Keratinocyte (primary cell): ENCODE data around the gene FNDC3B. TPM values are rescaled to one million over a fixed set of nuclear protein-coding genes. Genes with fewer than 3 reads are reported as not detected.

ENCODE experiments used
- DNase-seq: peaks from one replicate; pipeline ENCODE4 v3.0.0-alpha.2; 2011; ENCODE audit warnings: low read depth, missing footprints, low spot score
- FAIRE-seq: peaks from 2 replicates; lab custom pipeline; 2011; peaks lifted over from hg19 to GRCh38; lab: Jason Lieb, UNC
- H2AFZ ChIP-seq: 2 replicates; pipeline ENCODE4 v1.6.0; 2012; ENCODE audit warnings: low read length, control low read depth, inconsistent platforms; ENCODE audit not compliant: control insufficient read depth
- H3K27ac ChIP-seq: 2 replicates; pipeline ENCODE4 v1.5.1; 2011; ENCODE audit warnings: low read length; ENCODE audit not compliant: control insufficient read depth, insufficient read depth
- H3K27me3 ChIP-seq: 3 replicates; pipeline ENCODE4 v1.6.0; 2011; ENCODE audit warnings: low read length; ENCODE audit not compliant: control insufficient read depth, insufficient read depth; ENCODE audit errors: extremely low read depth
- H3K36me3 ChIP-seq, 2 experiments: 2 replicates in 1 of 2; 3 replicates in 1 of 2; pipeline ENCODE4 v1.5.1; 2011; ENCODE audit warnings: low read length in 2 of 2, mild to moderate bottlenecking in 1 of 2; ENCODE audit not compliant: control insufficient read depth in 2 of 2, insufficient read depth in 2 of 2; ENCODE audit errors: extremely low read depth in 1 of 2
- H3K4me1 ChIP-seq: 3 replicates; pipeline ENCODE4 v1.5.1; 2011; ENCODE audit warnings: low read length; ENCODE audit not compliant: control insufficient read depth, insufficient read depth; ENCODE audit errors: extremely low read depth
- H3K4me2 ChIP-seq: 3 replicates; pipeline ENCODE4 v1.6.0; 2011; ENCODE audit warnings: low read depth, low read length; ENCODE audit not compliant: control insufficient read depth, insufficient read depth; ENCODE audit errors: extremely low read depth
- H3K4me3 ChIP-seq, 3 experiments: fragments of 200-600 bp in 1 of 3; sonication (generic) in 1 of 3; 2 replicates in 2 of 3; 3 replicates in 1 of 3; pipeline ENCODE4 v1.5.1; 2011 to 2016; ENCODE audit warnings: low read length in 3 of 3, mild to moderate bottlenecking in 3 of 3, control low read depth in 2 of 3, inconsistent platforms in 1 of 3, low read depth in 1 of 3, mixed read lengths in 1 of 3, mixed run types in 1 of 3, moderate library complexity in 1 of 3; ENCODE audit not compliant: control insufficient read depth in 2 of 3, insufficient read depth in 2 of 3; ENCODE audit errors: extremely low read depth in 1 of 3
- H3K79me2 ChIP-seq: 2 replicates; pipeline ENCODE4 v1.6.0; 2012; ENCODE audit warnings: low read length; ENCODE audit not compliant: control insufficient read depth, insufficient read depth
- H3K9ac ChIP-seq: 3 replicates; pipeline ENCODE4 v1.6.0; 2011; ENCODE audit warnings: low read length; ENCODE audit not compliant: control insufficient read depth, insufficient read depth; ENCODE audit errors: extremely low read depth
- H3K9me1 ChIP-seq: 3 replicates; pipeline ENCODE4 v1.6.0; 2011; ENCODE audit warnings: low read length; ENCODE audit not compliant: control insufficient read depth, insufficient read depth; ENCODE audit errors: extremely low read depth
- H3K9me3 ChIP-seq: 2 replicates; pipeline ENCODE4 v1.5.1; 2012; ENCODE audit warnings: low read depth, low read length; ENCODE audit not compliant: control insufficient read depth
- H4K20me1 ChIP-seq: 3 replicates; pipeline ENCODE4 v1.6.0; 2011; ENCODE audit warnings: low read length; ENCODE audit not compliant: control insufficient read depth, insufficient read depth; ENCODE audit errors: extremely low read depth
- EZH2 ChIP-seq: IDR thresholded peaks from one replicate; pipeline ENCODE4 v1.6.1; 2012; ENCODE audit warnings: inconsistent platforms, mild to moderate bottlenecking, low read length, moderate library complexity
- dilution Hi-C: fragments of 300-500 bp; cut with MboI; formaldehyde crosslinking; loops from one replicate; pipeline ENCODE4 v1.7.0; 2020; ENCODE audit warnings: low sequenced_read_pairs; ENCODE audit not compliant: extremely low pct_ligation_motif_present
- polyA plus RNA-seq, 5 experiments: library from polyadenylated mRNA; depleted of rRNA in 3 of 5; stranded (reverse) in 3 of 5; stranded (forward) in 1 of 5; unstranded in 1 of 5; fragments of >200 nt; gene quantifications; 1 replicate in 1 of 5; 2 replicates in 3 of 5; 3 replicates in 1 of 5; pipeline versions ENCODE4 v1.2.1 to v1.2.3, GENCODE V29; 2011 to 2012; ENCODE audit warnings: missing spikeins in 2 of 5, low read depth in 1 of 5, low replicate concordance in 1 of 5
- TF ChIP-seq, protein P1 (sequence below), 3 experiments: IDR thresholded peaks in 1 of 3; conservative IDR thresholded peaks in 1 of 3; optimal IDR thresholded peaks in 1 of 3; 2 replicates in 2 of 3; 3 replicates in 1 of 3; pipeline versions ENCODE3 to v1.5.1; 2011; ENCODE audit warnings: low read length in 3 of 3, mild to moderate bottlenecking in 3 of 3, moderate library complexity in 2 of 3, control low read depth in 1 of 3, inconsistent platforms in 1 of 3; ENCODE audit not compliant: insufficient read depth in 2 of 3; ENCODE audit errors: extremely low read depth in 1 of 3

Gene FNDC3B
- polyA plus RNA-seq, 1 donor (not counting 4 experiments of a cell fraction or from before 2014, with no cell fraction given): 31.4 TPM

DNA sequence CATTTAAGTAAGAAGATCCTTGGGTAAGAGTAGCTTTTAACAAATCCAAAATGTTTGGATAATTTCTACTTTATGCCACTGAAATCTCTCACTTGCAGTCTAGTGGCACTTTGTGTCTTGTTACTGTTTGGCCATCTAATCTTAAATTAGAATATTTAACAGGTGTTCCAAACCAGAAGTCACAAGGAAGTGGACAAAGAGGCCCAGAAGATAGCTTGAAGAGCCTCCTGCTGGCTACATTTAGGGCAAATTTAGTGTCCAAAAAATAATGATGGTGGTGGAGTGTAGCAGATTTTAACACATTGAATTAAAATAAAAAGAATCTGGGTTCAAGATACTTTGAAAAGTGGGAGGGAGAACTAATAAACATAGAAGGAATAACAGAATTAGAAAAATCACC, 236.7 kb downstream of the FNDC3B start:
- Histone ChIP-seq H3K4me1 (peaks cover 8% of the 10 kb centered on the region), H2AFZ (no peak overlapping the region), H3K27ac (no peak overlapping the region), H3K9me1 (no peaks in the 10 kb centered on the region), H3K36me3 (peaks cover 2 to 4% of the 10 kb centered on the region in 2 experiments), H3K27me3 (no peaks in the 10 kb centered on the region), H4K20me1 (no peaks in the 10 kb centered on the region), H3K9ac (no peak overlapping the region), H3K9me3 (no peaks in the 10 kb centered on the region), H3K4me3 (no peak overlapping the region), H3K79me2 (peaks cover 2% of the 10 kb centered on the region), H3K4me2 (no peak overlapping the region)
- TF ChIP-seq, protein P1, sequence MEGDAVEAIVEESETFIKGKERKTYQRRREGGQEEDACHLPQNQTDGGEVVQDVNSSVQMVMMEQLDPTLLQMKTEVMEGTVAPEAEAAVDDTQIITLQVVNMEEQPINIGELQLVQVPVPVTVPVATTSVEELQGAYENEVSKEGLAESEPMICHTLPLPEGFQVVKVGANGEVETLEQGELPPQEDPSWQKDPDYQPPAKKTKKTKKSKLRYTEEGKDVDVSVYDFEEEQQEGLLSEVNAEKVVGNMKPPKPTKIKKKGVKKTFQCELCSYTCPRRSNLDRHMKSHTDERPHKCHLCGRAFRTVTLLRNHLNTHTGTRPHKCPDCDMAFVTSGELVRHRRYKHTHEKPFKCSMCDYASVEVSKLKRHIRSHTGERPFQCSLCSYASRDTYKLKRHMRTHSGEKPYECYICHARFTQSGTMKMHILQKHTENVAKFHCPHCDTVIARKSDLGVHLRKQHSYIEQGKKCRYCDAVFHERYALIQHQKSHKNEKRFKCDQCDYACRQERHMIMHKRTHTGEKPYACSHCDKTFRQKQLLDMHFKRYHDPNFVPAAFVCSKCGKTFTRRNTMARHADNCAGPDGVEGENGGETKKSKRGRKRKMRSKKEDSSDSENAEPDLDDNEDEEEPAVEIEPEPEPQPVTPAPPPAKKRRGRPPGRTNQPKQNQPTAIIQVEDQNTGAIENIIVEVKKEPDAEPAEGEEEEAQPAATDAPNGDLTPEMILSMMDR (optimal IDR thresholded peaks at IDR 0.05 in 1 of 3, IDR thresholded peaks at IDR 0.05 in 1 of 3, conservative IDR thresholded peaks at IDR 0.05 in 1 of 3; ENCODE audit: extremely low read depth in 1 of 3, insufficient read depth in 2 of 3, low read length in 3 of 3): no peak
- no peak for TF ChIP-seq EZH2
- FAIRE-seq (no peak), DNase-seq (no peak)
- dilution Hi-C loops: no loop called here

DNA sequence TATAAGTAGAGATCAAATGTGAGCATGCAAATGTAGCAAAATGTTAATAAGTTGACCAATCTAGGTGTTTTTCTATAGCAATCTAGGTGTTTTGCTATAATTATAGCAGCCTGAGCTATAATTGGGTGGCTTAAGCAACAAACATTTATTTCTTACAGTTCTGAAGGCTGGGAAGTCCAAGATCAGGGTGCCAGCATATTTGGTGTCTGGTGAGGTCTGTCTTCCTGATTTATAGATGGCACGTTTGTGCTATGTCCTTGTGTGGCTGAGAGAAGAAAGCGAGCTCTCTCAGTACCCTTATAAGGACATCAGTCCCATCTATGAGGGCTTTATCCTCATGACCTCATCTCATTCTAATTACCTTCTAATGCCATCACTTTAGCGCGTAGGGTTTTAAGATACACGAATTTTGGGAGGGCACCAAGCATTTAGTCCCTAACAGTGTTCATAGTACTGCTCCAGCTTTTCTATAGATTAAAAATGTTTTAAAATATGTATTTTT, 237.8 kb downstream of the FNDC3B start:
- FAIRE-seq (no peak), DNase-seq (no peak)
- Histone ChIP-seq H2AFZ (no peak overlapping the region), H3K27me3 (no peaks in the 10 kb centered on the region), H3K9ac (no peak overlapping the region), H3K9me3 (no peaks in the 10 kb centered on the region), H4K20me1 (no peaks in the 10 kb centered on the region), H3K4me2 (no peak overlapping the region), H3K9me1 (no peaks in the 10 kb centered on the region), H3K79me2 (peaks cover 7% of the 10 kb centered on the region), H3K4me3 (no peak overlapping the region), H3K27ac (no peak overlapping the region), H3K36me3 (peaks cover 4% of the 10 kb centered on the region in 2 experiments), H3K4me1 (peaks cover 8% of the 10 kb centered on the region)
- dilution Hi-C loops: no loop called here
- TF ChIP-seq, protein P1 (optimal IDR thresholded peaks at IDR 0.05 in 1 of 3, IDR thresholded peaks at IDR 0.05 in 1 of 3, conservative IDR thresholded peaks at IDR 0.05 in 1 of 3; ENCODE audit: extremely low read depth in 1 of 3, insufficient read depth in 2 of 3, low read length in 3 of 3): no peak
- no peak for TF ChIP-seq EZH2
